Measurements from ENCODE around the gene UBTD1.

UBTD1 gene

GRCh38 chr10:97466755-97467154 is 32.0 kb upstream of the UBTD1 start:
- TF ChIP-seq USF1 (IDR thresholded peaks at IDR 0.05) = no peak
- TF ChIP-seq FOXM1 (IDR thresholded peaks at IDR 0.05; ENCODE audit: borderline replicate concordance, low read depth) = no peak
- TF ChIP-seq TAF1 (IDR thresholded peaks at IDR 0.05; ENCODE audit: low read depth) = no peak
- no peak for TF ChIP-seq YY1 (IDR thresholded peaks at IDR 0.05; ENCODE audit: low read depth)
- 0 out of 2 replicates have a peak, but pooled peaks have one; percentile 7 for TF ChIP-seq TEAD4 (IDR thresholded peaks at IDR 0.05)
- no peak for TF ChIP-seq REST (IDR thresholded peaks at IDR 0.05; ENCODE audit: low read depth)

- TF ChIP-seq EP300 (IDR thresholded peaks at IDR 0.05; ENCODE audit: borderline replicate concordance) = no peak
- TF ChIP-seq YY1 (IDR thresholded peaks at IDR 0.05; ENCODE audit: low read depth) = no peak
- TF ChIP-seq USF1 (IDR thresholded peaks at IDR 0.05) = no peak
- TF ChIP-seq TEAD4 (IDR thresholded peaks at IDR 0.05) = no peak
- no peak for TF ChIP-seq EGR1 (IDR thresholded peaks at IDR 0.05)
- no peak for TF ChIP-seq REST (IDR thresholded peaks at IDR 0.05; ENCODE audit: low read depth)
- no peak for TF ChIP-seq TCF12 (IDR thresholded peaks at IDR 0.05; ENCODE audit: low read depth)
- TF ChIP-seq TAF1 (IDR thresholded peaks at IDR 0.05; ENCODE audit: low read depth) = no peak
- no peak for TF ChIP-seq ZBTB7A (IDR thresholded peaks at IDR 0.05; ENCODE audit: low read depth)
- no peak for TF ChIP-seq CEBPB (IDR thresholded peaks at IDR 0.05)
Measured at GRCh38 chr10:97468162-97468561, 30.6 kb upstream of the UBTD1 start.

GRCh38 chr10:97468781-97469180 is 29.9 kb upstream of the UBTD1 start:
- TF ChIP-seq TEAD4 (IDR thresholded peaks at IDR 0.05) = peak; percentile 58

- TF ChIP-seq RAD21 (IDR thresholded peaks at IDR 0.05; ENCODE audit: low read depth) (no peak), REST (IDR thresholded peaks at IDR 0.05; ENCODE audit: low read depth) (no peak), TEAD4 (IDR thresholded peaks at IDR 0.05) (no peak), TAF1 (IDR thresholded peaks at IDR 0.05; ENCODE audit: low read depth) (no peak), NFIC (IDR thresholded peaks at IDR 0.05) (no peak), EP300 (IDR thresholded peaks at IDR 0.05; ENCODE audit: borderline replicate concordance) (no peak), ZBTB7A (IDR thresholded peaks at IDR 0.05; ENCODE audit: low read depth) (no peak), FOXM1 (IDR thresholded peaks at IDR 0.05; ENCODE audit: borderline replicate concordance, low read depth) (no peak), MAX (IDR thresholded peaks at IDR 0.05) (no peak), TCF12 (IDR thresholded peaks at IDR 0.05; ENCODE audit: low read depth) (no peak), USF1 (IDR thresholded peaks at IDR 0.05) (no peak), CEBPB (IDR thresholded peaks at IDR 0.05) (no peak), EGR1 (IDR thresholded peaks at IDR 0.05) (no peak), YY1 (IDR thresholded peaks at IDR 0.05; ENCODE audit: low read depth) (no peak)
Measured at GRCh38 chr10:97474918-97475317, 23.8 kb upstream of the UBTD1 start.

- no peak for TF ChIP-seq EP300 (IDR thresholded peaks at IDR 0.05; ENCODE audit: borderline replicate concordance)
- no peak for TF ChIP-seq RAD21 (IDR thresholded peaks at IDR 0.05; ENCODE audit: low read depth)
- TF ChIP-seq MAX (IDR thresholded peaks at IDR 0.05) = no peak
- TF ChIP-seq NFIC (IDR thresholded peaks at IDR 0.05) = no peak
- TF ChIP-seq EGR1 (IDR thresholded peaks at IDR 0.05) = no peak
- no peak for TF ChIP-seq CEBPB (IDR thresholded peaks at IDR 0.05)
- TF ChIP-seq TCF12 (IDR thresholded peaks at IDR 0.05; ENCODE audit: low read depth) = no peak
- no peak for TF ChIP-seq REST (IDR thresholded peaks at IDR 0.05; ENCODE audit: low read depth)
- no peak for TF ChIP-seq FOXM1 (IDR thresholded peaks at IDR 0.05; ENCODE audit: borderline replicate concordance, low read depth)
- TF ChIP-seq YY1 (IDR thresholded peaks at IDR 0.05; ENCODE audit: low read depth) = no peak
- no peak for TF ChIP-seq ZBTB7A (IDR thresholded peaks at IDR 0.05; ENCODE audit: low read depth)
- TF ChIP-seq USF1 (IDR thresholded peaks at IDR 0.05) = no peak
- no peak for TF ChIP-seq TAF1 (IDR thresholded peaks at IDR 0.05; ENCODE audit: low read depth)
- TF ChIP-seq CREB1 (IDR thresholded peaks at IDR 0.05; ENCODE audit: low read depth) = no peak
- no peak for TF ChIP-seq TEAD4 (IDR thresholded peaks at IDR 0.05)
Measured at GRCh38 chr10:97475936-97476594, 22.7 kb upstream of the UBTD1 start.
